Type B pancreatic cell (in vitro differentiated cells): ENCODE measurements around the gene SF3B2. TPM values are rescaled to one million over a fixed set of nuclear protein-coding genes. Genes with fewer than 3 reads are reported as not detected.
"Not testable (repeated sequence)": the region's sequence is repeated elsewhere in the genome, so short reads cannot be mapped to it uniquely, and the experiment has no call there.

ENCODE experiments used
- DNase-seq: peaks from one replicate; pipeline ENCODE4 v3.0.0; 2021; ENCODE audit warnings: mixed read lengths; ENCODE audit not compliant: unreplicated experiment; ENCODE audit errors: extremely low spot score
- H3K27ac Mint-ChIP-seq: 2 replicates; pipeline ENCODE4 v1.8.0; 2021; ENCODE audit warnings: mild to moderate bottlenecking, mixed read lengths
- H3K27me3 Mint-ChIP-seq: 2 replicates; pipeline ENCODE4 v1.8.0; 2021; ENCODE audit warnings: mixed read lengths
- H3K36me3 Mint-ChIP-seq: 2 replicates; pipeline ENCODE4 v1.8.0; 2021; ENCODE audit warnings: mixed read lengths
- H3K4me1 Mint-ChIP-seq: one replicate; pipeline ENCODE4 v1.8.0; 2021; ENCODE audit warnings: mixed read lengths; ENCODE audit not compliant: unreplicated experiment
- H3K4me3 Mint-ChIP-seq: 2 replicates; pipeline ENCODE4 v1.8.0; 2021; ENCODE audit warnings: mild to moderate bottlenecking, mixed read lengths
- H3K9me3 Mint-ChIP-seq: 2 replicates; pipeline ENCODE4 v1.8.0; 2021; ENCODE audit warnings: mixed read lengths
- total RNA-seq: library from RNA; stranded (reverse); gene quantifications from 2 replicates; pipeline ENCODE4 v1.2.1, GENCODE V29; 2021; ENCODE audit warnings: low replicate concordance
- TF ChIP-seq, protein P1 (sequence below): fragments of 200-600 bp; sonication (generic); conservative IDR thresholded peaks from 2 replicates; pipeline ENCODE4 v1.5.0; 2021; ENCODE audit warnings: antibody characterized with exemption, mild to moderate bottlenecking

SF3B2 gene
- total RNA-seq, 1 donor from 2014 or later = 210 TPM

DNA sequence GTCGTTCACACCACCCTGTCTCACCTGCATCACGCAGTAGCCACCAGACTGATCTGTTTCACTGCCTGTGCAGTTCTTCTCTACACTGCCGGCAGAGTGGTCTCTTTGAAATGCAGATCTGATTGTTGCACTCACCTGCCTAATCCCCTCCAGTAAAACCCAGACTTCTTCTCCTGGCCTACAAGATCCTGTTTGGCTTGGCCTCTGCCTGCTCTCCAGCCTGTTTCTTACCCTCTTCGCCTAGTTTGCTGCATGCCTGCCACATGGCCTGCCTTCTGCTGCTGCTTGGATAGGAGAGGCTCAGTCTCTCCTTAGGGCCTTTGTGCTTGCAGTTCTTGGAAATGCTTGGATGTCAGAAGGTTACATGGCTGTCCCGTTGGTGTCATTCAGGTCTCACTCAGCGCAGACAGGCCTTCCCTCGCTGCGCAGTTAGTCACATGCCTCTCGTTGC, 59.9 kb downstream of the SF3B2 start:
- no peaks in the 10 kb centered on the region for H3K27me3 Mint-ChIP-seq
- DNase-seq = no peak
- H3K4me1 Mint-ChIP-seq = peaks cover 45% of the 10 kb centered on the region
- H3K4me3 Mint-ChIP-seq = no peak overlapping the region
- no peaks in the 10 kb centered on the region for H3K9me3 Mint-ChIP-seq
- no peak overlapping the region for H3K27ac Mint-ChIP-seq
- TF ChIP-seq, protein P1, sequence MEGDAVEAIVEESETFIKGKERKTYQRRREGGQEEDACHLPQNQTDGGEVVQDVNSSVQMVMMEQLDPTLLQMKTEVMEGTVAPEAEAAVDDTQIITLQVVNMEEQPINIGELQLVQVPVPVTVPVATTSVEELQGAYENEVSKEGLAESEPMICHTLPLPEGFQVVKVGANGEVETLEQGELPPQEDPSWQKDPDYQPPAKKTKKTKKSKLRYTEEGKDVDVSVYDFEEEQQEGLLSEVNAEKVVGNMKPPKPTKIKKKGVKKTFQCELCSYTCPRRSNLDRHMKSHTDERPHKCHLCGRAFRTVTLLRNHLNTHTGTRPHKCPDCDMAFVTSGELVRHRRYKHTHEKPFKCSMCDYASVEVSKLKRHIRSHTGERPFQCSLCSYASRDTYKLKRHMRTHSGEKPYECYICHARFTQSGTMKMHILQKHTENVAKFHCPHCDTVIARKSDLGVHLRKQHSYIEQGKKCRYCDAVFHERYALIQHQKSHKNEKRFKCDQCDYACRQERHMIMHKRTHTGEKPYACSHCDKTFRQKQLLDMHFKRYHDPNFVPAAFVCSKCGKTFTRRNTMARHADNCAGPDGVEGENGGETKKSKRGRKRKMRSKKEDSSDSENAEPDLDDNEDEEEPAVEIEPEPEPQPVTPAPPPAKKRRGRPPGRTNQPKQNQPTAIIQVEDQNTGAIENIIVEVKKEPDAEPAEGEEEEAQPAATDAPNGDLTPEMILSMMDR = no peak
- H3K36me3 Mint-ChIP-seq = peaks cover 5% of the 10 kb centered on the region

DNA sequence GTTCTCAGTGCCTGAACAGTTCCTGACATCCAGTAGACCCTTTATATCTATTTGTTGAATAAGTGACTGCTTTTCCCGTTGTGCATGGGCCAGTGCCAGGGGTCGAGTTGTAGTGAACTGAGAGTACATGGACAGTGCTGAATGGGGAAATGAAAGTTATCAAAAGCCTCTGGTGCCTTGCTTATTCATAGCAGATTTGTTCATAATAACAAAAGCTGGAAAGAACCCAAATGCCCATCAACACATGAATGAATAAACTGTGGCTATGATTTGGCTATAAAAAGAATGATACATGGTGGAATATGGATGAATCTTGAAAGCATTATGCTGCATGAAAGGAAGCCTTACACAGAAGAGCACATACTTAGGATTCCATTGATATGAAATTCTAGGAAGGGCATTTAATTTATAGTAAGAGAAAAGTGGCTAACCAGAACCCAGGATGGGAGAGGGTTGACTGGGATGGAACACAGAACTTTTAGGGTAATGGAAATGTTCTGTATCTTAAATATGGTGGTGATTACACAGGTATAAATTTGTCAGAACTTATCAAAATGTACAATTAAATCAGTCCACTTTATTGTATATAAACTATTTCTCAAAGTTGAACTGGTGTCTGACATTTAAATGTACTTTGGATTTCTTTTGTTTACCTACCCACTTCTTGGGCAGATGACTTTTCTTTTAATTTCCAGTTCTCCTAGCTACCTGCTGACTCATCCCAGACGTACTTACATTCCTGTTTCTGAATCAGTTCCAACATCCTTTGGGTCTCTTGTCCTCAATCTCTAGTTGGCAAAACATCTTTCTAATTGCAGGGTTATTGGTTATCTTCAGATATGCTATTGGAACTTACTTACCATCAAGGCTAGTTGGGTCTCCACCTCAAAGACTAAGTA, 60.7 kb downstream of the SF3B2 start:
- no peaks in the 10 kb centered on the region for H3K27me3 Mint-ChIP-seq
- TF ChIP-seq, protein P1 = no peak
- H3K4me1 Mint-ChIP-seq = peaks cover 40% of the 10 kb centered on the region
- no peak for DNase-seq
- no peaks in the 10 kb centered on the region for H3K36me3 Mint-ChIP-seq
- no peak overlapping the region for H3K4me3 Mint-ChIP-seq
- peak overlapping the region; percentile 25 for H3K27ac Mint-ChIP-seq
- H3K9me3 Mint-ChIP-seq = no peaks in the 10 kb centered on the region

DNA sequence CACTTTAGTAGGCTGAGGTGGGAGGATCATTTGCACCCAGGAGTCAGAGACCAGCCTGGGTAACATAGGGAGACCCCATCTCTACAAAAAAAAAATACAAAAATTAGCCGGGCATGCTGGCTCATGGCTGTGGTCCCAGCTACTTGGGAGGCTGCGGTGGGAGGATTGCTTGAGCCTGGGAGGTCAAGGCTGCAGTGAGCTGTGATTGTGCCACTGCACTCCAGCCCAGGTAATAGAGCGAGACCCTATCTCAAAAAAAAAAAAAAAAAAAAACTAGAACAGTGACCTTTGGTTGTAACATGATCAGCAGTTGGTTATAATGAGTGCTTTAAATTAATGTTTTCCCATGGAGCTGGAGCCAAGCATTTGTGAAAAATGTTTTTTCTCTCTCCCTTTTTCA, 62.8 kb downstream of the SF3B2 start:
- not testable (repeated sequence) for H3K27me3 Mint-ChIP-seq, H3K9me3 Mint-ChIP-seq, H3K36me3 Mint-ChIP-seq, H3K27ac Mint-ChIP-seq, DNase-seq
- Mint-ChIP-seq H3K4me1 (peaks cover 56% of the 10 kb centered on the region), H3K4me3 (peak overlapping the region; percentile 27)

DNA sequence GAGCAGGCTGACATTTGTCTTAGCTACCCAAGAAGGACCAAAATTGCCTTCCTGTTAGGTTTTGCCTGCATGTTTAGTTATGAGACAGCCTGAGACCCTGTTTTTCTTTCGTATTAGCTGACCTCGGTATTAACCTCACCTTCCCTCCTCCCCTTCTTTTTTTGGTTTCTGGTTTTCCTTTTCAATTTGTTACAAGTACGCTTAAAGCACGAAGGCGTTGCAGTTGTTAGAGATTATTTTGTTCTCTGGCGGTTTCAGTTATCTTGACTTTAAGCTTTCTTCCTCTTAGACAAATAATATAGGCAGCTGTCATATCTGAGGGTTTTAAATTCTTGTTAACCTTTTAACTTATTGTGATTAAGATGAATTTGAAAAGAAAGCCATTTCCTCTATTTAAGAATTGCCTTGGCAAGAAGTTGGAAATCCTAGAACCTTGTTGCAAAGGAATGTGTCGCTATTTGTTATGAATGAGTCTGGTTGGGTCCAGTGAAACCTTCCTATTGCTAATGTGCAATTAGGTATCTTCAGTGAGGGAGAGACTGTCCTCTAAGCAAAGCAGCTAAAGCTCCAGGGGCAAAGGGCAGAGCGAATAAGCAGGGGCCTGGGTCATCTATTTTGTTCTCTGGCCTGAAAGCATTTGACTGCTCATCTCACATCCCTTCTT, 63.6 kb downstream of the SF3B2 start:
- no peaks in the 10 kb centered on the region for H3K36me3 Mint-ChIP-seq
- no peaks in the 10 kb centered on the region for H3K9me3 Mint-ChIP-seq
- peak overlapping the region; percentile 27 for H3K4me3 Mint-ChIP-seq
- no peak for DNase-seq
- peaks cover 56% of the 10 kb centered on the region for H3K4me1 Mint-ChIP-seq
- H3K27me3 Mint-ChIP-seq = no peaks in the 10 kb centered on the region
- H3K27ac Mint-ChIP-seq = peak overlapping the region; percentile 35
- TF ChIP-seq, protein P1 = no peak

DNA sequence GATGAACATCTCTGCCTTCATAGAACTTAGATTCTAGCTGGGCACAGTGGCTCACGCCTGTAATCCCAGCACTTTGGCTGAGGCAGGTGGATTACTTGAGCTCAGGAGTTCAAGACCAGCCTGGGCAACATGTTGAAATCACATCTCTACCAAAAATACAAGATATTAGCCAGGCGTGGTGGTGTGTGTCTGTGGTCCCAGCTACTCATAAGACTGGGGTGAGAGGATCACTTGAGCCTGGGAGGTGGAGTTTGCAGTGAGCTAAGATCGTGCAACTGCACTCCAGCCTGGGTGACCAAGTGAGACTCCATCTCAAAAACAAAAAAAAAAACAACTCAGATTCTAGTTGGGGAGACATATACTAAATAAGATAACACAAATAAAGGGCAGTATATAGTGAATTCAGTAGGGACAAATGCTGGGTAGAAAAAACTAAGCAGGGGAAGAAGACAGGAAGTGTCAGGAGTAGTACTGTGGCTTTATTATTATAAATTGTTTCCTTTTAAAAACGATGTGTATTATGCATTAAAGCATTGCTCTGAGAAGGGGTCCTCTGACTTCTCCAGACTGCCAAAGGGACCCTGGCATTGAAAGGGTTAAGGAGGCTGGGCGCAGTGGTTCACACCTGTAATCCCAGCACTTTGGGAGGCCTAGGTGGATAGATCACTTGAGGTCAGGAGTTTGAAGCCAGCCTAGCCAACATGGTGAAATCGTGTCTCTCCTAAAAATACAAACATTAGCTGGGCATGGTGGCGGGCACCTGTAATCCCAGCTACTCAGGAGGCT, 64.6 kb downstream of the SF3B2 start:
- no peak for DNase-seq
- TF ChIP-seq, protein P1 = no peak
- peaks cover 55% of the 10 kb centered on the region for H3K4me1 Mint-ChIP-seq

More for the DNA sequence above, 64.6 kb downstream of the SF3B2 start:
- no peak overlapping the region for H3K4me3 Mint-ChIP-seq
- H3K27me3 Mint-ChIP-seq = no peaks in the 10 kb centered on the region
- H3K36me3 Mint-ChIP-seq = no peaks in the 10 kb centered on the region
- H3K9me3 Mint-ChIP-seq = no peaks in the 10 kb centered on the region
- H3K27ac Mint-ChIP-seq = no peak overlapping the region
